GM23338 (cell line): Measurements from ENCODE around the gene HTR7. TPM values are rescaled to one million over a fixed set of nuclear protein-coding genes. Genes with fewer than 3 reads are reported as not detected.

Source experiments
- ATAC-seq: fragments of 200-7000 bp; cut with Tn5 transposase; 3 replicates; pipeline ENCODE4 v1.9.1; 2020
- DNase-seq: peaks from one replicate; pipeline ENCODE4 v3.0.0-alpha.2; 2015; ENCODE audit warnings: low spot score
- H2AFZ ChIP-seq: fragments of 200-600 bp; sonication (generic); 2 replicates; pipeline ENCODE4 v1.8.0; 2016; ENCODE audit warnings: antibody characterized with exemption, mild to moderate bottlenecking, moderate library complexity
- H3F3A ChIP-seq: fragments of 200-600 bp; sonication (generic); replicated peaks from 2 replicates; pipeline ENCODE4 v1.8.0; 2017; ENCODE audit warnings: antibody characterized with exemption, mixed run types, low read depth
- H3K27ac ChIP-seq: fragments of 200-600 bp; sonication (generic); 2 replicates; pipeline ENCODE4 v1.6.1; 2016; ENCODE audit warnings: low read depth
- H3K27me3 ChIP-seq: fragments of 200-600 bp; sonication (generic); 2 replicates; pipeline ENCODE4 v1.8.0; 2016; ENCODE audit warnings: mild to moderate bottlenecking, mixed run types, moderate library complexity; ENCODE audit not compliant: insufficient read depth
- H3K36me3 ChIP-seq: fragments of 200-600 bp; sonication (generic); 2 replicates; pipeline ENCODE4 v1.8.0; 2016; ENCODE audit warnings: mild to moderate bottlenecking; ENCODE audit not compliant: insufficient read depth
- H3K4me1 ChIP-seq: fragments of 200-600 bp; sonication (generic); 2 replicates; pipeline ENCODE4 v1.8.0; 2016; ENCODE audit warnings: mild to moderate bottlenecking, moderate library complexity; ENCODE audit not compliant: insufficient read depth
- H3K4me2 ChIP-seq: fragments of 200-600 bp; sonication (generic); 2 replicates; pipeline ENCODE4 v1.7.1; 2017; ENCODE audit warnings: mixed run types
- H3K4me3 ChIP-seq: fragments of 200-600 bp; sonication (generic); 2 replicates; pipeline ENCODE4 v1.6.1; 2016; ENCODE audit warnings: mixed run types
- H3K79me2 ChIP-seq: fragments of 200-600 bp; sonication (generic); replicated peaks from 2 replicates; pipeline ENCODE4 v1.8.0; 2017; ENCODE audit warnings: mild to moderate bottlenecking; ENCODE audit not compliant: insufficient read depth
- H3K9me2 ChIP-seq: fragments of 200-600 bp; sonication (generic); 2 replicates; pipeline ENCODE4 v1.8.0; 2017; ENCODE audit not compliant: insufficient read depth
- H4K20me1 ChIP-seq: fragments of 200-600 bp; sonication (generic); replicated peaks from 2 replicates; pipeline ENCODE4 v1.8.0; 2017; ENCODE audit warnings: mild to moderate bottlenecking; ENCODE audit not compliant: insufficient read depth
- H3K27ac Mint-ChIP-seq: 2 replicates; pipeline ENCODE4 v1.8.0; 2020; ENCODE audit warnings: inconsistent platforms, mild to moderate bottlenecking, moderate library complexity, mixed read lengths
- H3K27me3 Mint-ChIP-seq: 3 replicates; pipeline ENCODE4 v1.8.0; 2022; ENCODE audit warnings: low read depth, mild to moderate bottlenecking, moderate library complexity, mixed read lengths, inconsistent platforms; ENCODE audit not compliant: insufficient read depth, poor library complexity
- H3K36me3 Mint-ChIP-seq: 3 replicates; pipeline ENCODE4 v1.8.0; 2021; ENCODE audit warnings: low read depth, mild to moderate bottlenecking, inconsistent platforms, moderate library complexity, mixed read lengths
- H3K4me1 Mint-ChIP-seq: 3 replicates; pipeline ENCODE4 v1.8.0; 2020; ENCODE audit warnings: mild to moderate bottlenecking, inconsistent platforms, mixed read lengths
- H3K4me3 Mint-ChIP-seq: 3 replicates; pipeline ENCODE4 v1.8.0; 2021; ENCODE audit warnings: moderate library complexity, mild to moderate bottlenecking, inconsistent platforms, mixed read lengths
- H3K9me3 Mint-ChIP-seq: 3 replicates; pipeline ENCODE4 v1.8.0; 2020; ENCODE audit warnings: moderate library complexity, mild to moderate bottlenecking, inconsistent platforms, mixed read lengths
- CREB1 ChIP-seq: fragments of 250-450 bp; sonication (Bioruptor Pico); IDR thresholded peaks from 2 replicates; pipeline ENCODE4 v1.5.0; 2020; ENCODE audit warnings: low read depth, mild to moderate bottlenecking, moderate library complexity
- EZH2 ChIP-seq: fragments of 200-600 bp; sonication (generic); IDR thresholded peaks from one replicate; pipeline ENCODE4 v1.8.0; 2017; ENCODE audit warnings: antibody characterized with exemption, mild to moderate bottlenecking, low read depth; ENCODE audit not compliant: unreplicated experiment
- EZH2phosphoT487 ChIP-seq: fragments of 200-600 bp; sonication (generic); IDR thresholded peaks from one replicate; pipeline ENCODE4 v1.8.1; 2018; ENCODE audit warnings: antibody characterized with exemption; ENCODE audit not compliant: unreplicated experiment
- JUNB ChIP-seq: IDR thresholded peaks from one replicate; pipeline ENCODE4 v1.6.1; 2016; ENCODE audit warnings: antibody characterized with exemption; ENCODE audit not compliant: unreplicated experiment
- NANOG ChIP-seq: IDR thresholded peaks from 2 replicates; pipeline ENCODE4 v1.6.1; 2016; ENCODE audit warnings: antibody characterized with exemption, borderline replicate concordance
- POLR2AphosphoS5 ChIP-seq: IDR thresholded peaks from 2 replicates; pipeline ENCODE4 v1.6.1; 2016; ENCODE audit warnings: antibody characterized with exemption, low read depth
- ZNF114 ChIP-seq: fragments of 250-450 bp; sonication (Bioruptor Pico); IDR thresholded peaks from 2 replicates; pipeline ENCODE4 v1.5.0; 2020; ENCODE audit warnings: mild to moderate bottlenecking, moderate library complexity
- ZNF331 ChIP-seq: fragments of 250-450 bp; sonication (Bioruptor Pico); IDR thresholded peaks from 2 replicates; pipeline ENCODE4 v1.5.0; 2020; ENCODE audit warnings: low read depth, mild to moderate bottlenecking, moderate library complexity
- polyA plus RNA-seq: library from polyadenylated mRNA; unstranded; fragments of >200 nt; fragmentation: Nextera tagmentation; extraction: Ambion mirVana; gene quantifications from 2 replicates; pipeline ENCODE4 v1.2.1, GENCODE V29; 2016
- total RNA-seq: library from RNA; depleted of rRNA; stranded (reverse); fragments of >200 nt; shearing (Covaris generic); gene quantifications from 2 replicates; pipeline ENCODE4 v1.2.3, GENCODE V29; 2014
- TF ChIP-seq, protein P1 (sequence below): IDR thresholded peaks from one replicate; pipeline ENCODE4 v1.6.1; 2018; ENCODE audit warnings: antibody characterized with exemption; ENCODE audit not compliant: unreplicated experiment
- TF ChIP-seq, protein P2 (sequence below): IDR thresholded peaks from 2 replicates; pipeline ENCODE4 v1.6.1; 2016; ENCODE audit warnings: antibody characterized with exemption
- TF ChIP-seq, protein P3 (sequence below), 2 experiments: fragments of 200-600 bp in 1 of 2; sonication (generic) in 1 of 2; conservative IDR thresholded peaks; 2 replicates each; pipeline versions ENCODE4 v1.5.1 to v1.6.1; 2016 to 2017; ENCODE audit warnings: antibody characterized with exemption in 2 of 2, low read depth in 2 of 2, mild to moderate bottlenecking in 2 of 2, moderate library complexity in 1 of 2

The HTR7 gene
- total and polyA plus RNA-seq, 2 experiments from 2014 or later = 7.0 to 42.2 TPM

DNA sequence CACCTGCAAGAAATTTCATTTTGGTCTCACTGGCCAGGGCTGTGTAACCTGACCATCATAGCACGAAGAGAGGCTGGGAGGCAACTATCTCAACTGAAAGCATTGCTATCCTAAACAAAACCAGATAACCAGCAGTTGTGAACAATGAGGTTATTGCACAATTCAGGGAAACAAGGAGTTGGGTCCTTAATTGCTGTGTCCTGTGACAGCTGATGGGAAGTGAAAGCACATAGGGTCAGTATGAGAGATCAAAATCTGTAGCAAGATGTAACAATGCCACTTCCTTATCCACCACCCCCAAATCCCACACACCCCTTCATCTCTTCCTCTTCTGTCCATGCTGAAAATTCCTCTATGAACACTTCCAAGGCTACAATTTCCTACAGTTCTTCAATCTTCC is 80.2 kb downstream of the HTR7 start:
- H2AFZ ChIP-seq = no peak overlapping the region
- ATAC-seq (no peak), DNase-seq (no peak)
- H3K27me3 ChIP-seq = no peaks in the 10 kb centered on the region
- Mint-ChIP-seq H3K4me1 (peaks cover 26% of the 10 kb centered on the region), H3K4me3 (no peak overlapping the region), H3K27me3 (peaks cover 5% of the 10 kb centered on the region), H3K9me3 (no peaks in the 10 kb centered on the region; the same call in 2 of the 3 replicates), H3K27ac (no peak overlapping the region), H3K36me3 (no peaks in the 10 kb centered on the region)
- peaks cover 16% of the 10 kb centered on the region for H3K4me1 ChIP-seq
- TF ChIP-seq CREB1 (CRISPR knock-in tag) = no peak
- TF ChIP-seq, protein P1, sequence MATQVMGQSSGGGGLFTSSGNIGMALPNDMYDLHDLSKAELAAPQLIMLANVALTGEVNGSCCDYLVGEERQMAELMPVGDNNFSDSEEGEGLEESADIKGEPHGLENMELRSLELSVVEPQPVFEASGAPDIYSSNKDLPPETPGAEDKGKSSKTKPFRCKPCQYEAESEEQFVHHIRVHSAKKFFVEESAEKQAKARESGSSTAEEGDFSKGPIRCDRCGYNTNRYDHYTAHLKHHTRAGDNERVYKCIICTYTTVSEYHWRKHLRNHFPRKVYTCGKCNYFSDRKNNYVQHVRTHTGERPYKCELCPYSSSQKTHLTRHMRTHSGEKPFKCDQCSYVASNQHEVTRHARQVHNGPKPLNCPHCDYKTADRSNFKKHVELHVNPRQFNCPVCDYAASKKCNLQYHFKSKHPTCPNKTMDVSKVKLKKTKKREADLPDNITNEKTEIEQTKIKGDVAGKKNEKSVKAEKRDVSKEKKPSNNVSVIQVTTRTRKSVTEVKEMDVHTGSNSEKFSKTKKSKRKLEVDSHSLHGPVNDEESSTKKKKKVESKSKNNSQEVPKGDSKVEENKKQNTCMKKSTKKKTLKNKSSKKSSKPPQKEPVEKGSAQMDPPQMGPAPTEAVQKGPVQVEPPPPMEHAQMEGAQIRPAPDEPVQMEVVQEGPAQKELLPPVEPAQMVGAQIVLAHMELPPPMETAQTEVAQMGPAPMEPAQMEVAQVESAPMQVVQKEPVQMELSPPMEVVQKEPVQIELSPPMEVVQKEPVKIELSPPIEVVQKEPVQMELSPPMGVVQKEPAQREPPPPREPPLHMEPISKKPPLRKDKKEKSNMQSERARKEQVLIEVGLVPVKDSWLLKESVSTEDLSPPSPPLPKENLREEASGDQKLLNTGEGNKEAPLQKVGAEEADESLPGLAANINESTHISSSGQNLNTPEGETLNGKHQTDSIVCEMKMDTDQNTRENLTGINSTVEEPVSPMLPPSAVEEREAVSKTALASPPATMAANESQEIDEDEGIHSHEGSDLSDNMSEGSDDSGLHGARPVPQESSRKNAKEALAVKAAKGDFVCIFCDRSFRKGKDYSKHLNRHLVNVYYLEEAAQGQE = no peak
- TF ChIP-seq, protein P2, sequence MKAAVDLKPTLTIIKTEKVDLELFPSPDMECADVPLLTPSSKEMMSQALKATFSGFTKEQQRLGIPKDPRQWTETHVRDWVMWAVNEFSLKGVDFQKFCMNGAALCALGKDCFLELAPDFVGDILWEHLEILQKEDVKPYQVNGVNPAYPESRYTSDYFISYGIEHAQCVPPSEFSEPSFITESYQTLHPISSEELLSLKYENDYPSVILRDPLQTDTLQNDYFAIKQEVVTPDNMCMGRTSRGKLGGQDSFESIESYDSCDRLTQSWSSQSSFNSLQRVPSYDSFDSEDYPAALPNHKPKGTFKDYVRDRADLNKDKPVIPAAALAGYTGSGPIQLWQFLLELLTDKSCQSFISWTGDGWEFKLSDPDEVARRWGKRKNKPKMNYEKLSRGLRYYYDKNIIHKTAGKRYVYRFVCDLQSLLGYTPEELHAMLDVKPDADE = no peak
- no peak overlapping the region for H3K4me3 ChIP-seq
- no peaks in the 10 kb centered on the region for H3K9me2 ChIP-seq
- no peaks in the 10 kb centered on the region; the same call in 1 of the 2 replicates for H4K20me1 ChIP-seq
- peaks cover 93% of the 10 kb centered on the region for H3K79me2 ChIP-seq
- no peaks in the 10 kb centered on the region for H3K36me3 ChIP-seq
- H3K27ac ChIP-seq = no peak overlapping the region
- H3K4me2 ChIP-seq = no peak overlapping the region
- H3F3A ChIP-seq = no peaks in the 10 kb centered on the region

DNA sequence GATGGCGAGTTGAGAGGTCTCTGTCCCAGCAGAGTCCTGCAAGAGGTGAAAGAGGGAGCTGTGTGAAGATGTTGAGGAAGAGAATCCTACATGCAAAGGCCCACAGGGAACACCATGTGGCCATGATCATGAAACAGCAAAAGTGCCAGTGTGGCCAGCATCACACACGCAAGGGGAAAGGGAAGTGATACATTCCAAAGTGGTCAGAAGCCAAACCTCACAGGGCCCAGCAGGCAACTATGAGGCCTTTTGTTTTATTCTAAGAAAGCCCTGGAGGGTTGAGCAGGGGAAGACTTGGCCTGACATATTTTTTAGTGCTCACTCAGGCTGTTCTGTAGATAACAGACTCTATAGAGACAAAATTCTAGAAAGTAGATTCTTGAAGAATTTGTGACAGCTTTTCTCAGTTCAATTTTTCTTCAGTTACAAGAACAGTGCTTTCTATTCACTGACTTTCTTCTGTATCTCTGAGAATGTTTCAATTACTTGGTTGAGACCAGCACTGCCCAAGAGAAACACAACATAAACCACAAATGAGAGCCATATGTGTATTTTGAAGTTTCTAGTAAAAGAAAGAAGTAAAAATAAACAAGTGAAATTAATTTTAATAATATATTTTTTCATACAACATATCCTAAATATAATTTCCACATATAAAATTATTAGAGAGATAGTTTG is 82.3 kb downstream of the HTR7 start:
- peaks cover 3% of the 10 kb centered on the region; the same call in 1 of the 3 replicates for H3K36me3 Mint-ChIP-seq
- Histone ChIP-seq H4K20me1 (no peaks in the 10 kb centered on the region; the same call in 1 of the 2 replicates), H3K79me2 (peaks cover 85% of the 10 kb centered on the region), H3K27me3 (no peaks in the 10 kb centered on the region), H3K36me3 (no peaks in the 10 kb centered on the region), H3K4me2 (no peak overlapping the region), H3K4me3 (no peak overlapping the region), H3F3A (no peaks in the 10 kb centered on the region), H3K4me1 (peaks cover 8% of the 10 kb centered on the region; the same call in 1 of the 2 replicates), H3K27ac (no peak overlapping the region), H3K9me2 (no peaks in the 10 kb centered on the region), H2AFZ (no peak overlapping the region)
- H3K4me3 Mint-ChIP-seq = no peak overlapping the region
- H3K9me3 Mint-ChIP-seq = no peaks in the 10 kb centered on the region; the same call in 1 of the 3 replicates
- peaks cover 5% of the 10 kb centered on the region for H3K27me3 Mint-ChIP-seq
- peak overlapping the region; percentile 25 for H3K27ac Mint-ChIP-seq
- DNase-seq (peak; percentile 55), ATAC-seq (peak; percentile 84)
- H3K4me1 Mint-ChIP-seq = peaks cover 15% of the 10 kb centered on the region
- TF ChIP-seq EZH2 (no peak), JUNB (no peak), EZH2phosphoT487 (no peak), CREB1 (CRISPR knock-in tag) (no peak), NANOG (no peak), ZNF114 (no peak), POLR2AphosphoS5 (no peak), ZNF331 (no peak)
- TF ChIP-seq, protein P3, sequence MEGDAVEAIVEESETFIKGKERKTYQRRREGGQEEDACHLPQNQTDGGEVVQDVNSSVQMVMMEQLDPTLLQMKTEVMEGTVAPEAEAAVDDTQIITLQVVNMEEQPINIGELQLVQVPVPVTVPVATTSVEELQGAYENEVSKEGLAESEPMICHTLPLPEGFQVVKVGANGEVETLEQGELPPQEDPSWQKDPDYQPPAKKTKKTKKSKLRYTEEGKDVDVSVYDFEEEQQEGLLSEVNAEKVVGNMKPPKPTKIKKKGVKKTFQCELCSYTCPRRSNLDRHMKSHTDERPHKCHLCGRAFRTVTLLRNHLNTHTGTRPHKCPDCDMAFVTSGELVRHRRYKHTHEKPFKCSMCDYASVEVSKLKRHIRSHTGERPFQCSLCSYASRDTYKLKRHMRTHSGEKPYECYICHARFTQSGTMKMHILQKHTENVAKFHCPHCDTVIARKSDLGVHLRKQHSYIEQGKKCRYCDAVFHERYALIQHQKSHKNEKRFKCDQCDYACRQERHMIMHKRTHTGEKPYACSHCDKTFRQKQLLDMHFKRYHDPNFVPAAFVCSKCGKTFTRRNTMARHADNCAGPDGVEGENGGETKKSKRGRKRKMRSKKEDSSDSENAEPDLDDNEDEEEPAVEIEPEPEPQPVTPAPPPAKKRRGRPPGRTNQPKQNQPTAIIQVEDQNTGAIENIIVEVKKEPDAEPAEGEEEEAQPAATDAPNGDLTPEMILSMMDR (conservative IDR thresholded peaks at IDR 0.05; ENCODE audit: low read depth in 2 of 2) = no peak
- TF ChIP-seq, protein P2 = no peak
- TF ChIP-seq, protein P1 = no peak
